Pancreas (tissue), 10 donors: ENCODE data around the gene KLF16. TPM values are rescaled to one million over a fixed set of nuclear protein-coding genes. Genes with fewer than 3 reads are reported as not detected.

Experiments used
- ATAC-seq, 4 donors: fragments of 200-7000 bp; cut with Tn5 transposase; one replicate each; pipeline versions ENCODE4 v1.8.0 to v1.9.1; 2020; ENCODE audit warnings: mild to moderate bottlenecking in 4 of 4, moderate library complexity in 4 of 4
- DNase-seq, 6 donors: peaks; one replicate each; pipeline ENCODE4 v3.0.0-alpha.2; 2020
- FAIRE-seq: peaks from 2 replicates; lab custom pipeline; 2012; peaks lifted over from hg19 to GRCh38; lab: Jason Lieb, UNC
- H3K27ac ChIP-seq, 4 donors: fragments of 200-600 bp; sonication (generic); 1 replicate in 3 of 4; 2 replicates in 1 of 4; pipeline versions ENCODE4 v1.5.0 to v1.8.0; 2020
- H3K27me3 ChIP-seq, 4 donors: fragments of 200-600 bp; one replicate each; pipeline ENCODE4 v1.8.0; 2021
- H3K36me3 ChIP-seq, 3 donors: fragments of 200-600 bp; sonication (generic) in 1 of 3; one replicate each; pipeline versions ENCODE4 v1.5.0 to v1.8.0; 2020 to 2021
- H3K4me1 ChIP-seq, 3 donors: fragments of 200-600 bp; one replicate each; pipeline ENCODE4 v1.8.0; 2021
- H3K4me3 ChIP-seq, 4 donors: fragments of 200-600 bp; sonication (generic) in 2 of 4; one replicate each; pipeline versions ENCODE4 v1.5.0 to v1.8.0; 2020 to 2021
- H3K9me3 ChIP-seq, 4 donors: fragments of 200-600 bp; one replicate each; pipeline ENCODE4 v1.8.0; 2021
- WGBS, 2 donors: extraction: QIAGEN DNeasy Blood & Tissue Kit; methylation state at CpG; one replicate each; pipeline ENCODE4 v1.1.7; 2013; 5-methylcytosine and 5-hydroxymethylcytosine counted together
- intact Hi-C, 3 donors: fragments of 100-400 bp; cut with DNase I; formaldehyde crosslinking; loops; one replicate each; pipeline versions ENCODE4 v1.11.1 to v1.14.2; 2022
- polyA plus RNA-seq, 2 donors: library from polyadenylated mRNA; stranded (reverse); fragments of 200-250 nt; gene quantifications; one replicate each; pipeline ENCODE4 v1.2.3, GENCODE V29; 2013
- total RNA-seq, 6 donors: library from RNA; stranded (reverse); fragmentation: NEBNext Ultra II Directional in 4 of 6; extraction: Animal tissue kit (Norgen Biotek cat#: 25700) in 4 of 6; gene quantifications; one replicate each; pipeline versions ENCODE4 v1.2.1 to v1.2.4, GENCODE V29; 2021 to 2023
- TF ChIP-seq, protein P1 (sequence below), 4 donors: fragments of 200-600 bp; sonication (generic) in 3 of 4; IDR thresholded peaks; one replicate each; pipeline versions ENCODE4 v1.5.0 to v1.8.0; 2021; ENCODE audit warnings: antibody characterized with exemption in 4 of 4
- donor health status: healthy with polysubstance abuse.
- donor health status: DM: no; HTN: no; CAD: no; lungs with moderate emphysema.
- donor health status: DM: no; HTN: no; CAD: no.
- donor health status: control.
- donor health status: control.
- donor health status: Bipolar disorder and iron deficiency.
- donor health status: DM: yes; HTN: yes; CAD: no.
- donor health status: DM: no; HTN: no; CAD: no.
- donor health status: DM: no; HTN: no; CAD: no.
- donor health status: DM: yes; HTN: yes; CAD: no.

The KLF16 gene
- total and polyA plus RNA-seq, 8 donors, result 4.3 to 10.4 (median 7.5) TPM

DNA sequence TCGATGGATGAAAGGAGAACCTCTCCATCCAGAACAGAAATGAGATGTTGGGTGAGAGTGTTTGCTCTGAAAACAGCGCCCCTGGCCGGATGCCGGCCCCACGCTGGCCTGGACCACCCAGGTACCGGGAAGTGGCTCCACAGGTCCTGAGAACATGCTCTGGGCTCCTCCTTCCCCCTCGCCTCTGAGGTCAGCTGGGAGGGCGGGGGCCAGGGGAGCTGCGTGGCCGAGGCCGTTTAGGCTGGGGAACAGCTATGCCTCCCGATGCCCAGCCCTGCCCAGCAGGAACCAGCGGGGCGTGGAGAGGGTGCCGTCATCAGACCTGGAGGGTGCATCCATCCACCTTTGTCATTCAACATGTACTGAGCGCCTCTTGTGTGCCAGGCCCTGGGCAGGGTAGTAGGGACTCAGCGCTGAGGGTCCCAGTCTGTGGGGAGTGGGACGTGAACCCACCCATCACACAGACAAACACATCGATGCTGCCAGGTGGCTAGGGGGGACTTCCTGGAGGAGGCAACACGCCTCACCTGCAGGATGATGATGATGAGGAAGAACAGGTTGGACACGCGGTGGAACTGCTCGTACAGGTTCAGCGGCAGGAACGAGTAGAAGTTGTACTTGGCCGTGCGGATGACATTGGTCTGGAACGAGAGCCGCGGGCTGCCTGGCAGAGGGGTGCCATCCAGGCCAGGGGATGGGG, 55.5 kb downstream of the KLF16 start:
- TF ChIP-seq, protein P1, sequence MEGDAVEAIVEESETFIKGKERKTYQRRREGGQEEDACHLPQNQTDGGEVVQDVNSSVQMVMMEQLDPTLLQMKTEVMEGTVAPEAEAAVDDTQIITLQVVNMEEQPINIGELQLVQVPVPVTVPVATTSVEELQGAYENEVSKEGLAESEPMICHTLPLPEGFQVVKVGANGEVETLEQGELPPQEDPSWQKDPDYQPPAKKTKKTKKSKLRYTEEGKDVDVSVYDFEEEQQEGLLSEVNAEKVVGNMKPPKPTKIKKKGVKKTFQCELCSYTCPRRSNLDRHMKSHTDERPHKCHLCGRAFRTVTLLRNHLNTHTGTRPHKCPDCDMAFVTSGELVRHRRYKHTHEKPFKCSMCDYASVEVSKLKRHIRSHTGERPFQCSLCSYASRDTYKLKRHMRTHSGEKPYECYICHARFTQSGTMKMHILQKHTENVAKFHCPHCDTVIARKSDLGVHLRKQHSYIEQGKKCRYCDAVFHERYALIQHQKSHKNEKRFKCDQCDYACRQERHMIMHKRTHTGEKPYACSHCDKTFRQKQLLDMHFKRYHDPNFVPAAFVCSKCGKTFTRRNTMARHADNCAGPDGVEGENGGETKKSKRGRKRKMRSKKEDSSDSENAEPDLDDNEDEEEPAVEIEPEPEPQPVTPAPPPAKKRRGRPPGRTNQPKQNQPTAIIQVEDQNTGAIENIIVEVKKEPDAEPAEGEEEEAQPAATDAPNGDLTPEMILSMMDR (IDR thresholded peaks at IDR 0.05), result no peak
- intact Hi-C loops, result no loop called here
- Histone ChIP-seq H3K4me3 (no peak overlapping the region), H3K36me3 (no peaks in the 10 kb centered on the region), H3K9me3 (no peaks in the 10 kb centered on the region), H3K27me3 (no peaks in the 10 kb centered on the region), H3K27ac (no peak overlapping the region), H3K4me1 (peaks cover 0 to 5% (median 0%) of the 10 kb centered on the region in 3 donors)
- WGBS, 2 donors, result 47 to 54% methylated on average over 28 to 30 of the region's 30 CpGs
- no peak for DNase-seq
- no peak for ATAC-seq
- no peak for FAIRE-seq

DNA sequence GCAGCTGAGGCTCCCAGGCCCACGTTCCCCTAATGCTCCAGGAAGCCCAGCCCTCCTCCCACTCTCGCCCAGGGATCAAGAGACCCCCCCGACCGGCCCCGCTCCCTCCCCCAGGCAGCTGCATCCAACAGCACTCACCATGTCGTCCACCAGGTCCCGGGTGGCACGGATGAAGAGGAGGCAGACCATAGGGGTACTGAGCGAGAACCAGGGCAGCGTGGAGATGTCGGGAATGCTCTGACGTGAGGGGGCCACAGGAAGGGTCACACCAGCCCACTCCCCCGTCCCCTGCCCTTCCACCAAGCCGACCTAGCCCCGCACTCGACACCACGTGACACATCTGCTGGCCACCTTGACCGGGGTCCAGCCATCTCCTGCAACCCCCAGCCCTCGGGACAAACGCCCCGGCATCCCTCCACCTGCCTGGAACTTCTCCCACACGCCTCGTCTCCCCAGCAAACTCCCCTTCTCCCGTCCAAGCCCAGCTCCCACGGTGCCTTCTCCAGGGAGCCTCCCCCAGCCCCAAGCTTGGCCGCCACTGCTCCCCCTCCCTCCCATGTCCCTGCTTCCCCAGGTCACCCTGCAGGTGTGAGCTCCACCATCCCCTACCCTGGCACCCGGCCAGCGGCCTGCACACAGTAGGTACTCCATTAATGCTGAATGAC, 56.2 kb downstream of the KLF16 start:
- Histone ChIP-seq H3K27me3 (no peaks in the 10 kb centered on the region), H3K27ac (no peak overlapping the region), H3K4me3 (no peak overlapping the region), H3K36me3 (no peaks in the 10 kb centered on the region), H3K9me3 (no peaks in the 10 kb centered on the region), H3K4me1 (peaks cover 0 to 5% (median 0%) of the 10 kb centered on the region in 3 donors)
- intact Hi-C loops, result no loop called here
- no peak for ATAC-seq
- WGBS, 2 donors, result 40 to 52% methylated on average over 23 to 28 of the region's 28 CpGs
- no peak for FAIRE-seq
- TF ChIP-seq, protein P1 (IDR thresholded peaks at IDR 0.05), result no peak
- DNase-seq, result peak in 2 of 6 donors; percentile 46 to 76

DNA sequence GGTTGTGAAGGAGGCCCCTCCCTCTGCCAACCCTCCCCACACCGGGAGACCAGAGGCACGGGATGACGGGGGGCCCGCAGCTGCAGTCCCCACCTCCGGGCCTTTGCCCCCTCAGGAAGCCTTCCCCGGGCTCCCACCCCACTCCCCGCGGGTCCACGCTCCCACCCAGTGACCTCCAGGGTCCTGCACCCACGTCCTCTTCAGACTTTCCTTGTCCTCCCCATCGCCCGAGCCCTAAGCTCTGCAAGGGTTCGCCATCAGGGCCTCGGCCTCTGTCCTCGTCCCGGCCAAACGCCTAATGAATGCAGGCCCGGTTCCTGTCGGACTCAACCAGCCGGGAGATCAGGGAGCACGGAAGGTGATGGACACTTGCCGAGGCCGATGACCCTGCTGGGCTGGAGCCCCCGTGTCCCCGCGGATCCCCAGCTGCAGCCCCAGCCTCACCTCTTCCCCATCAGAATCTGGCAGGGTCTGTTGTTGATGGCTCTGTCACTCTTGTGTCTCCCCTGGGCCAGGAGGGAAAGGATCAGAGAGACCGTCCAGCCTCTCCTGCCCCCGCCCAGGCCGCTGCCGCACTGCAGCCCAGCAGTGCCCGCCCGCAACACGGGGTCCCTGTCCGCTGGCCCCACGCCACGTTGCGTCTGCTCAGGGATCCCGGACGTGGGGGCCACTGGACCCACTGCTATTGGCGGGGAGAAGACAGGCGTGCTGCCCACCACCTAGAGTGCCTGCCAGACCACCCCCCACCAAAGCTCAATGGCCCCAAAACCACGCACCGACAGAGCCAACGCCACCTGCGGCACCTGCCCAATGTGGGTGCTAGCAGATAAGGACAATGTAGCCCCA, 57.0 kb downstream of the KLF16 start:
- no peaks in the 10 kb centered on the region for H3K36me3 ChIP-seq
- H3K4me3 ChIP-seq, result no peak overlapping the region
- FAIRE-seq (no peak), DNase-seq (peak in 2 of 6 donors; percentile 37 to 70), ATAC-seq (no peak)
- TF ChIP-seq, protein P1 (IDR thresholded peaks at IDR 0.05), result no peak
- H3K4me1 ChIP-seq, result no peaks in the 10 kb centered on the region
- H3K9me3 ChIP-seq, result no peaks in the 10 kb centered on the region
- intact Hi-C loops, result no loop called here
- no peak overlapping the region for H3K27ac ChIP-seq
- no peaks in the 10 kb centered on the region for H3K27me3 ChIP-seq
- 68 to 76% methylated on average over 40 to 45 of the region's 45 CpGs for WGBS, 2 donors

DNA sequence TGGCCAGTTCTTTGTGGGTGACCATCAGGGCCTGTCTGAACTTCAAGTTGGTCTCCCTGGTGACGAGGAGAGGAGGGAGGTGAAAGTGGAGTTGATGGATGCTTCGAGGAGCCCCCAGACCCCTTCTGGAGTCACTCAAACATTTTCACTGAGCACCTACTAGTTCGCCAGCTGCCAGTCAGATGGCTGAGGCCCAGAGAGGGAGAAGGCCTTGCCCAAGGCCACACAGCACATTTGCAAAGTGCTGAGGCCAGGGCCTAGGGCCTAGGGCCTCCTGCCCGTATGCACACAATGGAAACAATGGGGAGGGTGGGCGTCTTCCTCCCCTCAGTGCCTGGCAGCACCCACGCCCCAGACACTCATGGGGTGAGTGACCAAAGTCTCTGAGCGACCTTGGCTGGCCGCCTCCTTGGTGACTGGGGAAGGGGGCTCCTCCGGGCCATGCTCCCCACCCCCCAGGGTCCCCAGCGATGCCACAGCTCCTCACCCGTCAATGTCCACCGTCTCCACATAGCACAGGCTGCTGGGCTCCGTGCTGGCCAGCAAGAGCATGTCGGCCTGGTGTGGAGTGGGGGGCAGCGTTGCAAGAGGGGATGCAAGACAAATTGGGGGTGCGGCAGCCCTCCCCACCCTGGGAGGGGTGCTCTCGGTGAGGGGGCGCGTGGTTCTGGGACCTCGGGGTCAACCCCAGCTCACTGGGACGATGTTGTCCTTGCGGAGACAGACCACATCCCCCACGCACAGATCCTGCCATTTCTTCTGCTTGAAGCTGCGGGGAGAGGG, 57.8 kb downstream of the KLF16 start:
- no peak for ATAC-seq

More for the DNA sequence above, 57.8 kb downstream of the KLF16 start:
- Histone ChIP-seq H3K27me3 (no peaks in the 10 kb centered on the region), H3K4me3 (no peak overlapping the region), H3K9me3 (no peaks in the 10 kb centered on the region), H3K36me3 (no peaks in the 10 kb centered on the region), H3K27ac (no peak overlapping the region), H3K4me1 (no peaks in the 10 kb centered on the region)
- no peak for FAIRE-seq
- no peak for DNase-seq
- WGBS, 2 donors, result 79 to 83% methylated on average over 21 to 24 of the region's 24 CpGs
- TF ChIP-seq, protein P1 (IDR thresholded peaks at IDR 0.05), result no peak
- intact Hi-C loops, result no loop called here
